ENCODE results near the gene DAZL.
"Not testable (repeated sequence)": the region's sequence is repeated elsewhere in the genome, so short reads cannot be mapped to it uniquely, and the experiment has no call there.

DAZL gene

DNA sequence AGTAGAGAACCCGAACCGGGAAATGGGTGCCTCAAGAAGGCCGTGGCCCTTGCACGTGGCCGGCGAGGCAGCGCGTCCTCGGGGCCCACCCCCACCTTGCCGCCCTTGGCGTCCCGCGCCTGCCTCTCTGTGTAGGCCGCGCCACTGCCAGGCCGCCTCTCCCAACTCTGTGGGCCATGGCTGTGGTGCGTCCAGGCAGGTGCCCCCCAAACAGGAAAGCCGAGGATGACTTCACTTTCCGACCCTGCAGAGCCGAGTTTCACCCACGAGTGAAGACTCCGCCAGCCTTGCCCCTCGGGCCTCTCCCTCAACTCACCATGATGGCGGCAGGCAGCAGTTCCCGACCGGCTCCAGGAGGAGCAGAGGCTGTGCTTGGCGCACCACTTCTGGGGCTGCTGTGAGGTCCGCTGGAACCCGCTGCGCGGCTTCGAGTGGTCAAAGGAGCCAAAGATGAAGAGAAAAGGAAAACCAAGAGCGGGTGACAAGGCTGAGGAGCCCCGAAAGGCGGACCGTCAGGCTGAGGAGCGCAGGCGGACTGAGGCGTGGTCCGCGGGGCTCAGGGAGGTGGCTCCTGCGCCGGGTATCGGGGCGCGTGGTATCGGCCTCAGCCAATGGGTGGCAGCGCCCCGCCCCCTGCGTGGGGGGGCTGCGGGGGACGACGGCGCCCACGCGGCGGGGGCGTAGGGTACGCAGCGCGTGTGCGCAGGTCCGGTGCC, at the start of gene DAZL:
TSS of gene DAZL (minus strand) at position 537 of the 716 bp plus-strand sequence. CDS start at position 319, 218 bp downstream.
- DNase-seq (ENCODE audit: low spot score), result no peak

GRCh38 chr3:16654976-16655375, 49.8 kb upstream of the DAZL start:
- no peak for DNase-seq (ENCODE audit: low spot score)

GRCh38 chr3:16653712-16654111, 48.5 kb upstream of the DAZL start:
- DNase-seq (ENCODE audit: low spot score), result no peak

DNA sequence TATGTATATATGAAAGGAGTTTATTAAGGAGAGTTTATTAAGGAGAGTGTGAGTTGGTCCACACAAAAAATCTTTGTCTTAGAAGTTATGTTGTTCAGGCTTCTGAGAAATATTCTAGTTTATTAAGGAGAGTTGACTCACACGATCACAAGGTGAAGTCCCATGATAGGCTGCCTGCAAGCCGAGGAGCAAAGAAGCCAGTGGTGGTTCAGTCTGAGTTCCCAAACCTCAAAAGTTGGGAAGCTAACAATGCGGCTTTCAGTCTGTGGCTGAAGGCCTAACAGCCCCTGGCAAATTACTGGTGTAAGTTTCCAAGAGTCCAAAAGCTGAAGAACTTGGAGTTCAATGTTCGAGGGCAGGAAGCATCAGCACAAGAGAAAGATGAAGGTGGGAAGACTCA, 42.4 kb upstream of the DAZL start:
- no peak for DNase-seq (ENCODE audit: low spot score)

DNA sequence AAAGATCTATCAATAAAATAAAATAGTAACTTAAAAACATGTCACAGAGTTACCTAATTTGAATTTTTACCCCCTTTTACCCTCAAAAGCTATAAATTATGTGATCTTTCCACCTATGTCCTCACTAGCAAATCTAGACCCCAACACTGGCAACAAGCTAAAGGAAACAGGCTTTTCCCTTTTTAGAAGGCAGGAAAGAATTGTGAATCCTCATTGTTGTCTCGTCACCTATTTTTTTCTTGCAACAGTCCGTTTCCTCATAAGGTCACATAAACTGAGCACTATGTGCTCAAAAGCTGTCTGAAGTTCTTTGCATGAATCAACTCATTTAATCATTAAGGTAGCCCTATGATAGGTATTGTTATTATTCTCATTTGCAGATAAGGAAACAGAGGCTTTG, 34.6 kb upstream of the DAZL start:
- DNase-seq (ENCODE audit: low spot score), result no peak

GRCh38 chr3:16633948-16634347, 28.7 kb upstream of the DAZL start:
- no peak for DNase-seq (ENCODE audit: low spot score)

DNA sequence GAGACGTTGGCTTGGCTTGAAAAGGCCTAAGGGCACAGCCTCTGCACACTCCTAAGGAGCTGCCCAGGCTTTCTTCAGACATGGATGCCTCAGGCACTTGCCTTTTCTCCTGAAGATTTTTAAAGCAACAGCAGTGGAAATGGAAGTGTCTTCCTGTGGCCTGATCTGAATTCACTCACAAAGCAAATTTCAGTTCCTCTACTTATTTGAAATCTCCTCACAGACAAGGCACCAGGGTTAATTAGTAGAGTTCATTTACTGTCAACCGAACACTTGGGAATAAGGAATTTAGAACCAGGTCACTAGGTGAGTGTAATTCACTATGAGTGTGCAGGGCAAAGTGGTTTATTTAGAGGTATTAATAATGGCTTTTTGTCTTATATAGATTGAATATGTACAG, 27.2 kb upstream of the DAZL start:
- no peak for DNase-seq (ENCODE audit: low spot score)

- no peak for DNase-seq (ENCODE audit: low spot score)
These were observed 13.5 kb upstream of the DAZL start for GRCh38 chr3:16618721-16619120.

DNA sequence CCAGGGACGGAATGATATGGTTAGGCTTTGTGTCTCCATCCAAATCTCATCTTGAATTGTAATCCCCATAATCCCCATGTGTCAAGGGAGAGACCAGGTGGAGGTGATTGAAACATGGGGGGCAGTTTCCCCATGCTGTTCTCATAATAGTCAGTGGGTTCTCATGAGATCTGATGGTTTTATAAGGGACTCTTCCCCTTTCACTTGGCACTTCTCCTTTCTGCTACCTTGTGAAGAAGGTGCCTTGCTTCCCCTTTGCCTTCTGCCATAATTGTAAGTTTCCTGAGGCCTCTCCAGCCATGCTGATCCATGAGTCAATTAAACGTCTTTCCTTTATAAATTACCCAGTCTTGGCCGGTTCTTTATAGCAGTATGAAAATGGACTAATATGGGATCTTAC, 11.9 kb upstream of the DAZL start:
- not testable (repeated sequence) for DNase-seq (ENCODE audit: low spot score)

GRCh38 chr3:16616083-16616482, 10.9 kb upstream of the DAZL start:
- DNase-seq (ENCODE audit: low spot score), result no peak

GRCh38 chr3:16614033-16615031, 9.1 kb upstream of the DAZL start:
- DNase-seq (ENCODE audit: low spot score), result no peak

- DNase-seq (ENCODE audit: low spot score), result no peak
These were observed 4.8 kb upstream of the DAZL start for GRCh38 chr3:16609927-16610580.

GRCh38 chr3:16608816-16609215, 3.6 kb upstream of the DAZL start:
- DNase-seq (ENCODE audit: low spot score), result no peak

DNA sequence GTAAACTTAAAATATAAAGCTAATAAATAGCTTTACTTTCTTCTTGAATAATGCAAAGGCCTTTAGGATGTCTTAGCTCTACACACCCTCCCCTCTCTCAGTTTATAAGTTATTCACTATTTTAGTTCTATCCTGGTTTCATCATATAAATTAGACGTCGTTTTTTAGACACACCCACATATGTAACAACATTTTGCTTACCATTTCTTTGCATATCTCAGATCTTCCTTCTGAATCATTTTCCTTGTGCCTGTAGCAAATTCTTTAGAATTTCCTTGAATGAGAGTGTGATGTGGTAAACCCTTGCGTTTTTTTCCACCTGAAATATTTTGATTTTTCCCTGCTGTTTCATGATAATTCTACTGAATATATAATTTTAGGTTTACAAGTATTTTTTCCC, 2.5 kb upstream of the DAZL start:
- DNase-seq (ENCODE audit: low spot score), result no peak

DNA sequence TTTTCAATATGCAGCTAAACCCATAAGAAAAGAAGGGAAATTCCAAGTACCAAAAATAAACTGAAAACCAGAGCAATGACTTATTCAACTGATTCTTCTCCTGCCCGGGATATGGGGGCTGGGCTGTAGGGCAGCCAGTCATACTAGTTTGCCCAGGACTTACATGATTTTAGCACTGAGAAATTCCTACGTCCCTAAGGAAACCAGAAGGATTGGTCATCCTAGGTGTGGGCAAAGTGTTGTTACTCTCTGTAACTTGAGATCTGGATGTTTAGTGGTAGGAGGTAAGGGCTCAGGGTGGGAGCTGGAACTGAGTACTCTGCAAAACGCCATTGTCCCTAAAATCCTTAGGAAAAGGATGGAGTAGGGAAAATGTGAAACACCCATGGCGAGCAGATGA, 1.2 kb upstream of the DAZL start:
- DNase-seq (ENCODE audit: low spot score), result no peak

DNA sequence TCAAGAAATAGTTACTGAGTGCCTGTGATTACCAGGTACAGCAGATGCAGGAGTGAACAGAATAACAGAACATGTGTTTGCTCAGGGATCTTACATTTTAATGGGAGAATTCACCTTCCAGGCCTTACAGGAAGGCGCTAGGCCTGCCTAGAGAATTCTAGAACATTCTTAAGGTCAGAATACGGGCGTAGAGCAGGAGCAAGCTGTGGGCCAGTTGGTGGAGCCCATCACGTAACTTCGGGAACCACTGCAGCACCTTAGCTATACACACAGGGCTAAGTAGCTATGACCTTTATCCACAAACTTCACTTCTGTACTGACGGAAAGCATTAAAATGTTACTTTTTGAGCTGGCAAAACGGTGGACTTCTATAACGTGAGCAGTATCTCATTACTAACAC, 743 bp upstream of the DAZL start:
- no peak for DNase-seq (ENCODE audit: low spot score)

DNA sequence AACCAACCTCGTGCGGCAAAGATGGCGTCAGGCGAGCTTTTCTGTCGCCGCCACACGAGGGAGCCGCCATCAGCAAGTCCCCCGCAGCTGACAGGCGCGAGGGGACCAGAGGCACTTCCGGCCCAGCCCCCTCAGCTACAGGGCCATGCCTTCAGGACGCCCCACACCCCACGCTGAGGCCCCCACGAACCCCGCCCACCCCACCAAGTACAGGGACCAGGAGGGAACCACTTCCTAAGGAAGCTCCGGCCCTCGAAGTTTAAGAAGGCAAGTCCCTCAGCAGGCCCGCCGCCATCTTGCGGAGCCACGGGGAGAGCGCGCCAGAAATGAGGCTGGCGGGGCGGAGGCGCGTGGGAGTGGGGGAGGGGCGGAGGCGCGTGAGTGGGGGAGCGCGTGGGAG, 790 bp downstream of the DAZL start:
- DNase-seq (ENCODE audit: low spot score), result no peak

DNA sequence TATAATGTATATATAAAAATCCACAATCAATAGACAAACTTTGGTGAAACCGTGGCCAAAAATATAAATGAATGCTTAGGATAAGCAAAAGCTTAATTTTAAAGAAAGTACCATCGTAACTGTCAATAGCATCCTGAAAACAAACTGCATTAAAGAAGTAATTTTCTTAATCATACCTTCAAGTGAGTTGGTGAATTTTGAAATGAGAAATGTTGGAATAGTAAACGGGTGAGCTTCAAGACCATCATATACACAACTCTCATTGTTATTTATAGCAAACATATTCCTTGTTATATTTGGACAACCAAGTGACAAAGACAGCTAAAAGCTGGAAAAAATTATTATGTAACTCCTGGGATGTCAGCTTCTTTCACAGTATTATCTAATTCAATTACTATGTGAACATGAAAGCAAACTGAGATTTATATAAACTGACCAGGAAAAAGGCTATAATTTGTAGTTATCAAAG, 3.7 kb downstream of the DAZL start:
- no peak for DNase-seq (ENCODE audit: low spot score)

GRCh38 chr3:16600780-16601536, 4.3 kb downstream of the DAZL start:
- peak; percentile 83 for DNase-seq (ENCODE audit: low spot score)

DNA sequence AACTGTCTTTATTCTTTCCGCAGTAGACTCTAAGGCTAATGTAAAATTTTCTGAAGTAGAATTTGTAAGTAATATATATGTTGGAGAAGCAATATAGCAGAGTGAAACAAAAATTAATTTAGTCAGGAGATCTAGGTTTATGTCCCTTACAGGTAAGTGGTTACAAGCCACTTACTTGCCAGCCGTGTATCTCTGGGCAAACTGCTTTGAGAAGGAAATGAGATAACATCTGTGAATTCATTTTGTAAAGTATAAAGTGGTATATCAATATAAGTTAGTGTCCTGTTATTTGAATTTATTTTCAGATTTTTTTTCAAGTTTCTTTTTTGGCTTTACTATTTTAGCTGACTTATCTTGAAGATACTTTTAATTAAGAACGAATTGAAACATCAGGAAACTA, 5.5 kb downstream of the DAZL start:
- DNase-seq (ENCODE audit: low spot score), result no peak

GRCh38 chr3:16596352-16597032, 8.7 kb downstream of the DAZL start:
- no peak for DNase-seq (ENCODE audit: low spot score)
